Adrenal gland (tissue), 12 donors: ENCODE measurements around the gene IL1F10. TPM values are rescaled to one million over a fixed set of nuclear protein-coding genes. Genes with fewer than 3 reads are reported as not detected.

Experiments used
- DNase-seq, 7 donors: peaks; one replicate each; pipeline ENCODE4 v3.0.0-alpha.2; 2019 to 2020
- H3K27ac ChIP-seq, 5 donors: fragments of 200-600 bp; sonication (generic) in 4 of 5; 1 replicate in 3 of 5; 2 replicates in 2 of 5; pipeline versions ENCODE4 v1.5.1 to v1.8.0; 2016 to 2020; ENCODE audit warnings: mild to moderate bottlenecking in 1 of 5
- H3K27me3 ChIP-seq: fragments of 200-600 bp; 2 replicates; pipeline ENCODE4 v1.8.0; 2021
- H3K36me3 ChIP-seq, 2 donors: fragments of 200-600 bp; replicated peaks in 1 of 2; 1 replicate in 1 of 2; 2 replicates in 1 of 2; pipeline versions ENCODE4 v1.5.1 to v1.8.0; 2018 to 2022
- H3K4me1 ChIP-seq, 2 donors: fragments of 200-600 bp; replicated peaks in 1 of 2; 1 replicate in 1 of 2; 2 replicates in 1 of 2; pipeline versions ENCODE4 v1.5.1 to v1.8.0; 2018 to 2021
- H3K4me3 ChIP-seq, 4 donors: fragments of 200-600 bp; sonication (generic) in 3 of 4; one replicate each; pipeline ENCODE4 v1.5.1; 2016 to 2018
- H3K9me3 ChIP-seq, 3 donors: fragments of 200-600 bp; sonication (generic) in 1 of 3; replicated peaks in 1 of 3; 1 replicate in 2 of 3; 2 replicates in 1 of 3; pipeline versions ENCODE4 v1.5.1 to v1.8.0; 2016 to 2021
- CTCF ChIP-seq, 6 experiments: fragments of 450-650 bp in 4 of 6; fragments of 200-600 bp in 2 of 6; sonication (generic) in 1 of 6; IDR thresholded peaks; 1 replicate in 5 of 6; 2 replicates in 1 of 6; pipeline versions ENCODE4 v1.5.1 to v1.8.0; 2016 to 2021; ENCODE audit warnings: antibody characterized with exemption in 6 of 6, mild to moderate bottlenecking in 2 of 6, moderate library complexity in 1 of 6
- POLR2A ChIP-seq, 2 donors: fragments of 450-650 bp; IDR thresholded peaks; one replicate each; pipeline ENCODE4 v1.6.1; 2017; ENCODE audit warnings: antibody characterized with exemption in 2 of 2, mild to moderate bottlenecking in 2 of 2, moderate library complexity in 1 of 2
- WGBS, 4 donors: extraction: QIAGEN DNeasy Blood & Tissue Kit in 2 of 4; methylation state at CpG; one replicate each; pipeline versions ENCODE4 v1.1.5 to v1.1.7; 2013 to 2017; 5-methylcytosine and 5-hydroxymethylcytosine counted together
- intact Hi-C, 2 donors: fragments of 100-400 bp; cut with DNase I; formaldehyde crosslinking; loops; one replicate each; pipeline versions ENCODE4 v1.14.1 to v1.15.0; 2022 to 2023
- polyA plus RNA-seq, 3 donors: library from polyadenylated mRNA; stranded (reverse); fragments of 200-250 nt in 2 of 3; fragments of 350-450 nt in 1 of 3; fragmentation: Illumina TruSeq in 1 of 3; extraction: RNeasy Lipid Tissue Mini Kit (QIAGEN cat#74804) in 1 of 3; gene quantifications; one replicate each; pipeline ENCODE4 v1.2.3, GENCODE V29; 2013 to 2014
- total RNA-seq, 9 donors: library from RNA; depleted of rRNA in 4 of 9; stranded (reverse); fragments of >200 nt in 4 of 9; fragments of 120-200 nt in 1 of 9; fragmentation: NEBNext Ultra II Directional in 1 of 9; extraction: Animal tissue kit (Norgen Biotek cat#: 25700) in 1 of 9; gene quantifications; one replicate each; pipeline versions ENCODE4 v1.1.0 to v1.2.4, GENCODE V29; 2013 to 2023
- donor health status: healthy with polysubstance abuse.
- donor health status: Bipolar disorder and iron deficiency.
- donor health status: DM: yes; HTN: yes; CAD: no.
- donor health status: DM: no; HTN: no; CAD: no.
- donor health status: DM: no; HTN: no; CAD: no.
- donor health status: DM: yes; HTN: yes; CAD: no.

Gene IL1F10
- total and polyA plus RNA-seq, 12 donors = not detected

GRCh38 chr2:113073325-113073834 lies 5.6 kb downstream of the IL1F10 start:
- WGBS, 4 donors = 58 to 80% (median 78%) methylated on average over 2 to 3 of the region's 3 CpGs
- no peaks in the 10 kb centered on the region for H3K36me3 ChIP-seq
- H3K4me3 ChIP-seq = no peak overlapping the region
- no peaks in the 10 kb centered on the region for H3K4me1 ChIP-seq
- H3K27me3 ChIP-seq = no peaks in the 10 kb centered on the region
- TF ChIP-seq CTCF (IDR thresholded peaks at IDR 0.05) (no peak), POLR2A (IDR thresholded peaks at IDR 0.05) (no peak)
- no peaks in the 10 kb centered on the region for H3K9me3 ChIP-seq
- no peak for DNase-seq
- no peak overlapping the region for H3K27ac ChIP-seq
- intact Hi-C loops = no loop called here

GRCh38 chr2:113075030-113075429 lies 7.3 kb downstream of the IL1F10 start:
- 65 to 75% (median 74%) methylated on average over 3 to 5 of the region's 5 CpGs for WGBS, 4 donors
- Histone ChIP-seq H3K4me3 (no peak overlapping the region), H3K4me1 (no peaks in the 10 kb centered on the region), H3K9me3 (no peaks in the 10 kb centered on the region), H3K27me3 (no peaks in the 10 kb centered on the region), H3K36me3 (no peaks in the 10 kb centered on the region), H3K27ac (no peak overlapping the region)
- intact Hi-C loops = no loop called here
- no peak for DNase-seq
- TF ChIP-seq POLR2A (IDR thresholded peaks at IDR 0.05) (no peak), CTCF (IDR thresholded peaks at IDR 0.05) (no peak)

GRCh38 chr2:113075600-113075999 lies 7.8 kb downstream of the IL1F10 start:
- no peak overlapping the region for H3K4me3 ChIP-seq
- no peaks in the 10 kb centered on the region for H3K4me1 ChIP-seq
- H3K27ac ChIP-seq = no peak overlapping the region
- TF ChIP-seq POLR2A (IDR thresholded peaks at IDR 0.05) (no peak), CTCF (IDR thresholded peaks at IDR 0.05) (no peak)
- no peaks in the 10 kb centered on the region for H3K36me3 ChIP-seq
- DNase-seq = no peak
- H3K9me3 ChIP-seq = no peaks in the 10 kb centered on the region
- WGBS, 4 donors = 81 to 90% (median 86%) methylated on average over 3 of the region's 3 CpGs
- intact Hi-C loops = no loop called here
- no peaks in the 10 kb centered on the region for H3K27me3 ChIP-seq

- peak in 2 of 7 donors; percentile 19 to 34 for DNase-seq
- TF ChIP-seq POLR2A (IDR thresholded peaks at IDR 0.05) = no peak
- TF ChIP-seq CTCF (IDR thresholded peaks at IDR 0.05) = no peak
- no peak overlapping the region for H3K27ac ChIP-seq
- H3K9me3 ChIP-seq = no peaks in the 10 kb centered on the region
- H3K27me3 ChIP-seq = no peaks in the 10 kb centered on the region
- 40 to 59% (median 53%) methylated on average over 3 of the region's 3 CpGs for WGBS, 4 donors
- no peaks in the 10 kb centered on the region for H3K36me3 ChIP-seq
- no peaks in the 10 kb centered on the region for H3K4me1 ChIP-seq
- H3K4me3 ChIP-seq = no peak overlapping the region
- intact Hi-C loops = no loop called here
Observed at GRCh38 chr2:113076954-113077669, 9.3 kb downstream of the IL1F10 start.
